OCI-LY1 (cell line): ENCODE data around the gene ZNF827.

Experiments used
- H2AFZ ChIP-seq: fragments of 200-600 bp; sonication (generic), shearing (Covaris generic); 2 replicates; pipeline ENCODE4 v1.6.0; 2014; ENCODE audit warnings: antibody characterized with exemption, mild to moderate bottlenecking, low read length
- H3F3A ChIP-seq: fragments of 200-600 bp; sonication (generic), shearing (Covaris generic); 2 replicates; pipeline ENCODE4 v1.6.0; 2014; ENCODE audit warnings: mild to moderate bottlenecking, antibody characterized with exemption, low read length, moderate library complexity; ENCODE audit not compliant: insufficient read depth
- H3K27ac ChIP-seq: fragments of 200-600 bp; sonication (generic); 2 replicates; pipeline ENCODE4 v1.5.1; 2014; ENCODE audit warnings: low read length, mixed run types, mild to moderate bottlenecking, low read depth; ENCODE audit not compliant: poor library complexity, severe bottlenecking
- H3K27me3 ChIP-seq: fragments of 200-600 bp; sonication (generic); 2 replicates; pipeline ENCODE4 v1.6.0; 2014; ENCODE audit warnings: antibody characterized with exemption, mild to moderate bottlenecking, low read length, moderate library complexity; ENCODE audit not compliant: insufficient read depth
- H3K36me3 ChIP-seq: fragments of 200-600 bp; sonication (generic); 2 replicates; pipeline ENCODE4 v1.6.1; 2014; ENCODE audit warnings: mild to moderate bottlenecking, antibody characterized with exemption, low read length, moderate library complexity, mixed read lengths; ENCODE audit not compliant: insufficient read depth
- H3K4me1 ChIP-seq: fragments of 200-600 bp; sonication (generic); 2 replicates; pipeline ENCODE4 v1.5.1; 2014; ENCODE audit warnings: mild to moderate bottlenecking, low read length, moderate library complexity; ENCODE audit not compliant: insufficient read depth, severe bottlenecking
- H3K4me2 ChIP-seq: fragments of 200-600 bp; sonication (generic), shearing (Covaris generic); 2 replicates; pipeline ENCODE4 v1.6.1; 2014; ENCODE audit warnings: low read length
- H3K4me3 ChIP-seq: fragments of 200-600 bp; sonication (generic); 2 replicates; pipeline ENCODE4 v1.5.1; 2014; ENCODE audit warnings: low read length, low read depth, mild to moderate bottlenecking, mixed read lengths; ENCODE audit not compliant: poor library complexity, severe bottlenecking
- H3K79me2 ChIP-seq: fragments of 200-600 bp; shearing (Covaris generic); 2 replicates; pipeline ENCODE4 v1.6.1; 2016; ENCODE audit warnings: mixed run types, low read length, mixed read lengths; ENCODE audit not compliant: insufficient read depth
- H3K9ac ChIP-seq: fragments of 200-600 bp; sonication (generic), shearing (Covaris generic); 2 replicates; pipeline ENCODE4 v1.6.1; 2014; ENCODE audit warnings: mild to moderate bottlenecking, low read length, mixed read lengths
- H3K9me2 ChIP-seq: fragments of 200-600 bp; sonication (generic), shearing (Covaris generic); 2 replicates; pipeline ENCODE4 v1.6.1; 2014; ENCODE audit warnings: low read depth, mild to moderate bottlenecking, low read length, mixed read lengths
- H3K9me3 ChIP-seq: fragments of 200-600 bp; shearing (Covaris generic); 2 replicates; pipeline ENCODE4 v1.6.1; 2014; ENCODE audit warnings: low read length, mixed read lengths
- H4K20me1 ChIP-seq: fragments of 200-600 bp; sonication (generic), shearing (Covaris generic); 2 replicates; pipeline ENCODE4 v1.6.0; 2016; ENCODE audit warnings: mild to moderate bottlenecking, low read length; ENCODE audit not compliant: insufficient read depth
- EZH2 ChIP-seq: fragments of 200-600 bp; sonication (generic), shearing (Covaris generic); IDR thresholded peaks from 2 replicates; pipeline ENCODE4 v1.8.0; 2017; ENCODE audit warnings: borderline replicate concordance, mixed run types, mild to moderate bottlenecking, antibody characterized with exemption, low read length, moderate library complexity, mixed read lengths
- TF ChIP-seq, protein P1 (sequence below): fragments of 200-600 bp; sonication (generic), shearing (Covaris generic); IDR thresholded peaks from 2 replicates; pipeline ENCODE4 v1.5.1; 2017; ENCODE audit warnings: mild to moderate bottlenecking, antibody characterized with exemption, low read length, moderate library complexity, mixed read lengths

ZNF827 gene

DNA sequence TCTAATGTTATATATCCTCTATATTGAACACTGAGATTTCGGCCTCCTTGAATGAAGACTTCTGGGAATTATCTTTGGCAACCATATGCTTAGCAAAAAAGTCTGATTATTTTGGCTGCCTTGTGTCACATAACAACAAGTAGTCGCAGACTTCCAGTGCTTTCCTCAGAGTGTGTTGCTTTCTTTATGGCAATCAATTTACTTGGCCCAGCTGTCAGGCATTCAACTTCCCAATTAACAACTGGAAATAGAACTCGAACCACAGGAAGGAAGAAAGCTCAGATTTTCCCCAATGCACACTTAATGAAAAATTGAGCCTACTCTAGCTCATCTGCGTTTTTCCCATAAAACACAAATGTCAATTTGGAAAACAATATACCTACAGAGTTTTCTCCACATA, 71.6 kb downstream of the ZNF827 start:
- no peak overlapping the region for H3K9ac ChIP-seq
- H3K4me3 ChIP-seq = no peak overlapping the region
- no peak overlapping the region for H2AFZ ChIP-seq
- no peaks in the 10 kb centered on the region for H3F3A ChIP-seq
- H3K4me1 ChIP-seq = peaks cover 8% of the 10 kb centered on the region
- H3K79me2 ChIP-seq = no peaks in the 10 kb centered on the region
- no peak overlapping the region for H3K4me2 ChIP-seq
- no peaks in the 10 kb centered on the region for H3K27me3 ChIP-seq
- H3K27ac ChIP-seq = no peak overlapping the region
- H4K20me1 ChIP-seq = no peaks in the 10 kb centered on the region
- TF ChIP-seq, protein P1, sequence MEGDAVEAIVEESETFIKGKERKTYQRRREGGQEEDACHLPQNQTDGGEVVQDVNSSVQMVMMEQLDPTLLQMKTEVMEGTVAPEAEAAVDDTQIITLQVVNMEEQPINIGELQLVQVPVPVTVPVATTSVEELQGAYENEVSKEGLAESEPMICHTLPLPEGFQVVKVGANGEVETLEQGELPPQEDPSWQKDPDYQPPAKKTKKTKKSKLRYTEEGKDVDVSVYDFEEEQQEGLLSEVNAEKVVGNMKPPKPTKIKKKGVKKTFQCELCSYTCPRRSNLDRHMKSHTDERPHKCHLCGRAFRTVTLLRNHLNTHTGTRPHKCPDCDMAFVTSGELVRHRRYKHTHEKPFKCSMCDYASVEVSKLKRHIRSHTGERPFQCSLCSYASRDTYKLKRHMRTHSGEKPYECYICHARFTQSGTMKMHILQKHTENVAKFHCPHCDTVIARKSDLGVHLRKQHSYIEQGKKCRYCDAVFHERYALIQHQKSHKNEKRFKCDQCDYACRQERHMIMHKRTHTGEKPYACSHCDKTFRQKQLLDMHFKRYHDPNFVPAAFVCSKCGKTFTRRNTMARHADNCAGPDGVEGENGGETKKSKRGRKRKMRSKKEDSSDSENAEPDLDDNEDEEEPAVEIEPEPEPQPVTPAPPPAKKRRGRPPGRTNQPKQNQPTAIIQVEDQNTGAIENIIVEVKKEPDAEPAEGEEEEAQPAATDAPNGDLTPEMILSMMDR = no peak
- TF ChIP-seq EZH2 = no peak
- no peaks in the 10 kb centered on the region for H3K9me2 ChIP-seq
- peaks cover 40% of the 10 kb centered on the region; the same call in 1 of the 2 replicates for H3K36me3 ChIP-seq
- H3K9me3 ChIP-seq = no peaks in the 10 kb centered on the region

DNA sequence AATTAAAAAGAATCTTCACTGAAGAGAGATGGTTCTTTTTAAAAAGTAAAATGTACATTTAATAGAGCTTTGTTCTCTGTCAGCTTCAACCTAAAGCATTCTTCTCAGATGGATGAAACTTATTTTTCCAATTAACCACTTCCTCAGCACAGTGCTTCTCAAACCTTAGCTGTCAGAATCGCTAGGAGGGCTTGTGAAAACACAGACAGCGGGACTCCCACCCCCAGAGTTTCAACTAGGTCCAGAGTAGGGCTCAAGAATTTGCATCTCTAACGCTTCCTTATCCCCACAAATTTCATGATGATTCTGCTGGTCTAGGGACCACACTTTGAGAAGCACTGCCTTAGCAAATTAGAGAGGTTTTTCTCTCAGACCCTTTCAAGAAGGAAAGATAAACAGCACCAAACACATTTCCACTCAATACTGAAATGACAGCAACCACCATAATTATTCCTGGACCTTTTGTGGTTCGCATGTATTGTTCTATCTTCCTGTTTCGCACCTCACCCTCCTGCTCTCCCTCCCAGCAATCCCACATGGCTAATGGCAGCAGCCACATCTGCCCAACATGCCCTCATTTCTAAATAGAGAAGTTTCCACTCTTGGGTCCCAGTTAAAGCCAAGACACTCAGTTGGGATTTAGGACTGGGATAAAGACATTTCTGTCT, 73.2 kb downstream of the ZNF827 start:
- Histone ChIP-seq H3K27me3 (no peaks in the 10 kb centered on the region), H3K27ac (no peak overlapping the region), H3K79me2 (no peaks in the 10 kb centered on the region), H3K4me1 (peaks cover 8% of the 10 kb centered on the region), H3K4me2 (no peak overlapping the region), H3K9me3 (no peaks in the 10 kb centered on the region), H3K36me3 (peaks cover 51% of the 10 kb centered on the region), H2AFZ (no peak overlapping the region), H4K20me1 (no peaks in the 10 kb centered on the region), H3K4me3 (no peak overlapping the region), H3K9ac (no peak overlapping the region), H3K9me2 (no peaks in the 10 kb centered on the region), H3F3A (no peaks in the 10 kb centered on the region)
- TF ChIP-seq EZH2 = no peak
- TF ChIP-seq, protein P1 = no peak

DNA sequence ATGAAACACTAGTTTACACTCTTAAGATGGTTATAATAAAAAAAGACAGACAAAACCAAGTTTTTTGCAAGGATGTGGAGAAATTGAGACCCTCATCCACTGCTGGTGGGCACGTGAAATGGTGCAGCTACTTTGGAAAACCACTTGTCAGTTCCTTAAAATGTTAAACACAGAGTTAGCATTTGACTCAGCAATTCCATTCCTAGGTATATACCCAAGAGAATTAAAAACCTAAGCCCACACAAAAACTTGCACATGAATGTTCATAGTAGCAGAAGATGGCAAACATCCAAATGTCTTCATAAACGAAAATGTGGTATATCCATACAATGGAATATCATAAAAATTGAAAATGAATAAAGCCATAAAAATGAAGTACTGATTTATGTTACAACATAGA, 75.4 kb downstream of the ZNF827 start:
- H3K4me3 ChIP-seq = no peak overlapping the region
- peaks cover 46% of the 10 kb centered on the region for H3K36me3 ChIP-seq
- no peak overlapping the region for H2AFZ ChIP-seq
- H3K27me3 ChIP-seq = no peaks in the 10 kb centered on the region
- H3K9ac ChIP-seq = no peak overlapping the region
- no peaks in the 10 kb centered on the region for H3K9me3 ChIP-seq
- no peaks in the 10 kb centered on the region for H3K79me2 ChIP-seq
- TF ChIP-seq, protein P1 = no peak
- no peak for TF ChIP-seq EZH2
- no peak overlapping the region for H3K4me2 ChIP-seq
- no peak overlapping the region for H3K27ac ChIP-seq
- no peaks in the 10 kb centered on the region for H3F3A ChIP-seq
- H3K4me1 ChIP-seq = peaks cover 8% of the 10 kb centered on the region
- no peaks in the 10 kb centered on the region for H3K9me2 ChIP-seq
- no peaks in the 10 kb centered on the region for H4K20me1 ChIP-seq
